ENCODE data around the gene TUSC7.

Gene TUSC7

GRCh38 chr3:116717566-116717965 is 8.0 kb downstream of the TUSC7 start:
- no peak for TF ChIP-seq CTCF (IDR thresholded peaks at IDR 0.05; ENCODE audit: low read depth, low read length, missing control alignments)
- DNase-seq (ENCODE audit: extremely low read depth, low read depth): no peak
- no peak overlapping the region for H3K4me3 ChIP-seq (replicated peaks; ENCODE audit: low read depth, low read length)

GRCh38 chr3:116728454-116728853 is 18.9 kb downstream of the TUSC7 start:
- DNase-seq (ENCODE audit: extremely low read depth, low read depth): no peak
- no peak overlapping the region for H3K4me3 ChIP-seq (replicated peaks; ENCODE audit: low read depth, low read length)
- no peak for TF ChIP-seq CTCF (IDR thresholded peaks at IDR 0.05; ENCODE audit: low read depth, low read length, missing control alignments)

- H3K4me3 ChIP-seq (replicated peaks; ENCODE audit: low read depth, low read length): no peak overlapping the region
- DNase-seq (ENCODE audit: extremely low read depth, low read depth): no peak
- no peak for TF ChIP-seq CTCF (IDR thresholded peaks at IDR 0.05; ENCODE audit: low read depth, low read length, missing control alignments)
These were observed 24.7 kb downstream of the TUSC7 start for GRCh38 chr3:116734243-116734642.

DNA sequence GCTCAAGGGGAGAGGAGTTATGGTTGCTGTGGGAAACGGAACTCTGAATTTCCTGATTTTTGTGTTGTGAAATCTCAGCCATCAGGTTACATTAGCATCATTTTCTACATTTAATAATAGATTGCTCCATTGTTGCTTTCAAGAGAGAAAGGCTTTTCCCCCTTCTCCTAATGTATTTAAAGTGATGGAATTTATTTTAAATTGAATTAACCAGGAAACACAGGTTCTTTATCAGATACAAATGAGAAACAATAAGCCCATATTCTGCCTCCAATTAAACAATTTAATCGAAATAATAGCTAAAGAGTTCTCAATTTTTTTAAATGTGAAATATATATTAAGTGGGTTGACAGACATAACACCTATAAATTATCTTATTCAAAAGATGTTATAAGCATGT is 30.1 kb downstream of the TUSC7 start:
- no peak for TF ChIP-seq CTCF (IDR thresholded peaks at IDR 0.05; ENCODE audit: low read depth, low read length, missing control alignments)
- no peak overlapping the region for H3K4me3 ChIP-seq (replicated peaks; ENCODE audit: low read depth, low read length)
- no peak for DNase-seq (ENCODE audit: extremely low read depth, low read depth)

DNA sequence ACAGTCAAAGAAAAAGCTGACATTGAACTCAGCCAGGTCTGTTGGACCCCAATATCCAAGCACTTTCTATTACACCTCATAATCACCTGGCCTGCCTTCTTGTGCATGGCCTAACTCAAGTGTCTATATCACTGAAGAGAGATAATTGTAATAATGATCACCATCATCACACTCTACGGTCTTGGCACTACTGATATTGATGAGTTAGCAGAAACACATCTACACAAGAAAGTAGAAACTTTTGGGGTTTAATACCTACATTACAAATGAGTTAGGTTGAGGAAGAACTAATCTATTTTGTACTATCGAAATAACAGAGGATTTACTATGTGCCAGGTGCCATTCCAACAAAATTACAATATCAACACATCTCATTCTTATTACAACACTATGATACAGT is 30.7 kb downstream of the TUSC7 start:
- DNase-seq (ENCODE audit: extremely low read depth, low read depth): no peak
- no peak for TF ChIP-seq CTCF (IDR thresholded peaks at IDR 0.05; ENCODE audit: low read depth, low read length, missing control alignments)
- no peak overlapping the region for H3K4me3 ChIP-seq (replicated peaks; ENCODE audit: low read depth, low read length)

DNA sequence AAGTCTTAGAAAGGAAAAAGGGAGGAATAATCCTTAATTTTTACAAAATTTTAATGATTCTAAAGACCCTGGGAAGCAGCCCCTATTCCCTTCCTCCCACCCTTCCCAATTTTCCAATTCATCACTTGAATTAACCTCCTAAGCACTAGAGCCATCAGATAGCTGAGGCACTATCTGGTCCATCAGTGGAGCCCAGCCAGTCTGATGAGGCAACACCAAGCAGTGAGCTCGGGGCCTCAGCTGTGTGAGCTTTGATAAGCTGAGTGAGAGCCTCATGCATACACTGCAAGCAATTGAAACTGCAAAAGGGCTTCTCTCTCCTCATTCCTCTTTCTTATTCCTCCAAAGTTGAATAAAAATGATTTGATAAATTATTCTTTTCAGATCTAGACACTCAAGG is 31.9 kb downstream of the TUSC7 start:
- no peak for TF ChIP-seq CTCF (IDR thresholded peaks at IDR 0.05; ENCODE audit: low read depth, low read length, missing control alignments)
- no peak for DNase-seq (ENCODE audit: extremely low read depth, low read depth)
- H3K4me3 ChIP-seq (replicated peaks; ENCODE audit: low read depth, low read length): no peak overlapping the region

- DNase-seq (ENCODE audit: extremely low read depth, low read depth): no peak
- TF ChIP-seq CTCF (IDR thresholded peaks at IDR 0.05; ENCODE audit: low read depth, low read length, missing control alignments): no peak
- no peak overlapping the region for H3K4me3 ChIP-seq (replicated peaks; ENCODE audit: low read depth, low read length)
These were observed 33.5 kb downstream of the TUSC7 start for GRCh38 chr3:116743062-116743461.
